ENCODE measurements around the gene RABGGTA. TPM values are rescaled to one million over a fixed set of nuclear protein-coding genes. Genes with fewer than 3 reads are reported as not detected.
"Not testable (repeated sequence)": the region's sequence is repeated elsewhere in the genome, so short reads cannot be mapped to it uniquely, and the experiment has no call there.

RABGGTA gene
- total RNA-seq, 1 experiment from 2014 or later: 18.9 TPM

DNA sequence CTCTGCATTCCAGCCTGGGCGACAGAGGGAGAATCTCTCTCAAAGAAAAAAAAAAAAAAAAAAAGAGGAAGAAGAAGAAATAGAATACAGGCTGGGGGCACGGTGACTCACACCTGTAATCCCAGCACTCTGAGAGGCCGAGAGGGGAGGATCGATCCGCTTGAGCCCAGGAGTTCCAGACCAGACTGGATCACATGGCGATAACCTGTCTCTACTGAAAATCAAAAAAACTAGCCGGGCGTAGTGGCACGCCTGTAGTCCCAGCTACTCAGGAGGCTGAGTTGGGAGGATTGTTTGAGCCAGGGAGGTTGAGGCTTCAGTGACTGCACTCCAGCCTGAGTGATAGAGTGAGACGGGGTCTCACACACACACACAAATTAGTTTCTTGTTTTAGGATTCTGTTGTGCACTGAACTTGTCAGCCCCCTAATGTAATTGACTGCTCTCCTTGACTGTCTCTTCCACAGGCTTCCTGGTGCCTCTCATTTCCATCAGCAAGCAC, 28.0 kb downstream of the RABGGTA start:
- no peak for DNase-seq (ENCODE audit: low spot score)

DNA sequence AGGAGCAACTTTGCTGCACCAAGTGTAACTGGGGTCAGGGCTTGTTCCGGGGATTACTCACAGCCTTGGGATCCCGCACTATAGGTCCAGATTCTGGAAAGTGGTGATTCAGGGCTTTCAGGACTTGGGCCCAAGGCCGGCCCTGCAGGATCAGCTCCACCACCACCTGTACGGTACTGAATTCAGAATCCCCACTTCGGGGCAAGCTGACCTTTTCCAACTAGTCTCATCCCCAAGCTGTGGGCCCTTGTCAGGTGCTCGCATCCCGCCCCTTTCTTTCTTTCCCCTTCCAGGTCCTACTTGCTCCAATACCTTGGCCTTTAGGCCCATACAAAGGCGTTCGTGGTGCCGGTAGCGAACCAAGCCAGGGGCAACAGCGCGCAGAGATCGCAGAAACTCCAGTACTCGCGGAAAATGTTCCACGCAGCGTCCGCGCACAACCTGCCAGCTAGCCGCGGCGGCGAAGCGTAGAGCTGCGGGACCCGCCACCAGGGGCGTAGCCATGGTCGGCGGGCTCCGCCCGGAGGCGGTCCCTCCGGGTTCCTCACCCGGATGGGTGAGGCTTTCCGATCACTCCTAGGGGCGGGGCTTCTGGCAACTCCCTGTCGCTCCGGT, 29.5 kb downstream of the RABGGTA start:
- peak; percentile 78 for DNase-seq (ENCODE audit: low spot score)

DNA sequence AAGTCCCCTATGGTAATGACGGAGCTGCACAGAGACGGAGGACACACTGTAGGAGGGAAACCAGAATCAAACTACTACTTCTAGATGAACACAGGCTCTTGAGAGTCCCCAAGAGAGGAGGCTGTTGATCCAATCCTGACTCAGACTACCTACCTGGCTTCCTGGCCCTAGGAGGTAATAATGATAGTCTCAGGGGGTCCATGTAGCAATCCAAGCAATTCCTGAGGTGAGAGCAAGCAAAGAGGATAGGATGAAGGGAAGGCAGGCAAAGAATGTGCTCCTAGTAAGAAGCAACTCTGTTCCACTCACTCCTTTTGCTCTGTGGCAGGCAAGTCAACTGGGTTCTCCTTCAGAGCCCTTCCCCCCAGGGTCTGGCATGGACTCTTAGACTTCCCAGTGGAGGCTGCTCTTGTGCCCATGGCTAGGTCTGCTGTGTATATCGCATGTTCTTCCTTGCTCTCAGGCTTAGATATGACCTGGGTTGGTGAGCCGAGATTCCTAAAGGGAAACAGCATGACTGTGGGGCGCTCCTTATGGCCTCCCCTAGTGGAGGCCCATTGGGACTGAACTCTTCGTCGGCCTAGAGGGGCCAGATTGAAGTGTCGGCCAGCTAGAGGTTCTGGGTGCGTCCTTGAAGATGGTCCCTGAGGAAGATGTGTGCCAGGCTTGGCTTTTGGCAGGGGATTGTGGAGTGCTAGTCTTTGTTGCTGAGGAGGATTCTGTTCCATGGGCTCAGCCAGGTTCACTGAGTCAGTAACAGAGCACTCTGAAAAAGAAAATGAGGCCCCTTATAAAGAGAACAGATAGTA, 31.1 kb downstream of the RABGGTA start:
- DNase-seq (ENCODE audit: low spot score): no peak

DNA sequence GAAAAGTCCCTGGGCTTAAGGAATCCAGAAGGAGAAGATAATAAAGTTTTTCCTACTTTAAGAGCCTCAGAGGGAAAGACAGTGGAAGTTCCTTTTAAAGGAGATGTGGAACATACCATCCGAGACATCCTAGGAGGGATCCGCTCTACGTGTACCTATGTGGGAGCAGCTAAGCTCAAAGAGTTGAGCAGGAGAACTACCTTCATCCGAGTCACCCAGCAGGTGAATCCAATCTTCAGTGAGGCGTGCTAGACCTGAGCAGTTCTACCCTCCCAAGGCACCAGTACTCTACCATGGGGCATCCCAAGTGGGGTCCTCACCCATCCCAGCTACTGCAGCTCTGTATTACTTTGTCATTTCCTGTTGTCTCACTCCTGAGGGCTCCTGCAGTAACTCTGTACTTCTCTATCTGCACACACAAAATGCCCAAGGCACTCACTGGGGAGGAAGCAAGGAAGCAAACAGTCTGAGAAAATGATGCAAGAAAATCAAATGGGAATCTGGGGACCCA, 32.8 kb downstream of the RABGGTA start:
- no peak for DNase-seq (ENCODE audit: low spot score)

DNA sequence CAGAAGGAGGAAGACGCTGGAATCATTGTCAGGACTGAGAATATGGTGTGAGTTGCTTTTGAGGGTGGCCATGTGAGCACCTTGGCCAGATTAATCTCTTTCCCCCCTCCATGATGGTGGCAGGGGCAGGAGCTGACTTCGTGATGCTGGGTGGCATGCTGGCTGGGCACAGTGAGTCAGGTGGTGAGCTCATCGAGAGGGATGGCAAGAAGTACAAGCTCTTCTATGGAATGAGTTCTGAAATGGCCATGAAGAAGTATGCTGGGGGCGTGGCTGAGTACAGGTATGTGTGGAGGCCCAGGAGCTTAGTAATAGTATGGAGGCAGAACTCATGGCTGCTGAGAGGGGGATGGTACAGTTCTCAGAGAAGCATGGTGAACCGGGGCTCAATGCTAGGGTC, 33.3 kb downstream of the RABGGTA start:
- no peak for DNase-seq (ENCODE audit: low spot score)

DNA sequence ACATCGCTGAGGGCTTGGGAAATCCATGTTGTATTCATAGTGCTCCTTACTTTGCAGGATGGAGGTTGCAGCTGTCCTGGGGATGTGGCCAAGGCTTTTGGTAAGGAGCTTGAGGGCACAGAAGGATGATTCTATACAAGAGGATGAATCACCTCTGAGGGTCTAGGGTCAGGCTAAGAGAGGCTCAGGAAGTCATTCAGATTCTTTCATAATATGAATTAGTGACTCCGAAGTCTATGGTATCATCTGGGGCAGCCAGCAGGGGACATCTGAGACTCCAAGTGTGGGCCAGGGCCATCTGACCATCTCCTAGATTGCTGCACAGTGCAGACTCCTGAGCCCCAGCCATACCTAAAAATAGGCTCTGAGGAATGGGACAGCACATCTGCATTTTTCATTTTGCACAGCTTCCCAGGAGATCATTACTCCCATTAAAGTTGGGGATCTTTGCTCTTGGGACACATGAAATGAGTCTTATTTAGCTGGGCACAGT, 33.9 kb downstream of the RABGGTA start:
- no peak for DNase-seq (ENCODE audit: low spot score)

DNA sequence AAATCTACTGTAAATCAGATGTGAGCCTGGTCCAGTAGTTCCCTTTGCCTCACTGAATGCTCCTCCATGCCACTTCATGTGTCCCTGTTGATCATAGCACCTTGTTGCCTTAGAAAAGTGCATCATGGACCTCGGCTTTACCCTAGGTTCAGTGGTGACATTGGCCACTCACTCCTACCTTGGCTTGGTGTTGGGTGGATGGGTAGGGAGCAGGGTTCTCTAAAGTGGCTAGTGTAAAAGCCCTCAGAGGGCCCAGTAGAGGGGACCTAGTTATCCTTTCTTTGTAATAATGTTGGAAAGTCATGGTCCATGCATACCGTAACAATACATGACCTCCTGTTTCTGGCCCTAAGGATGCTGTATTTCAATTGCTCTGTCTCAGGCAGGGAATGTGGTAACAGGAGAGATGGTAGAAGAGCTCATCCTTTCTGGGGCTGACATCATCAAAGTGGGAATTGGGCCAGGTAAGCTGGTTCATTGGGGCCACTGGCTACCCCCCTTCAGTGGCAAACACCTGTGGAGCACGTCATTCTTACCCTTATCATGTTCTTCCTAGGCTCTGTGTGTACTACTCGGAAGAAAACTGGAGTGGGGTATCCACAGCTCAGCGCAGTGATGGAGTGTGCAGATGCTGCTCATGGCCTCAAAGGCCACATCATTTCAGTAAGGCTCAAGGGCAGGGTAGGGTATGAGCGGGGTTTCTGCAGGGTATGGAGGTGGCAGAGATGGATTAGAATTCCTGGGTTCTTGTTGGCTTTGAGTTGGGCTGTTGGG, 34.5 kb downstream of the RABGGTA start:
- no peak for DNase-seq (ENCODE audit: low spot score)

DNA sequence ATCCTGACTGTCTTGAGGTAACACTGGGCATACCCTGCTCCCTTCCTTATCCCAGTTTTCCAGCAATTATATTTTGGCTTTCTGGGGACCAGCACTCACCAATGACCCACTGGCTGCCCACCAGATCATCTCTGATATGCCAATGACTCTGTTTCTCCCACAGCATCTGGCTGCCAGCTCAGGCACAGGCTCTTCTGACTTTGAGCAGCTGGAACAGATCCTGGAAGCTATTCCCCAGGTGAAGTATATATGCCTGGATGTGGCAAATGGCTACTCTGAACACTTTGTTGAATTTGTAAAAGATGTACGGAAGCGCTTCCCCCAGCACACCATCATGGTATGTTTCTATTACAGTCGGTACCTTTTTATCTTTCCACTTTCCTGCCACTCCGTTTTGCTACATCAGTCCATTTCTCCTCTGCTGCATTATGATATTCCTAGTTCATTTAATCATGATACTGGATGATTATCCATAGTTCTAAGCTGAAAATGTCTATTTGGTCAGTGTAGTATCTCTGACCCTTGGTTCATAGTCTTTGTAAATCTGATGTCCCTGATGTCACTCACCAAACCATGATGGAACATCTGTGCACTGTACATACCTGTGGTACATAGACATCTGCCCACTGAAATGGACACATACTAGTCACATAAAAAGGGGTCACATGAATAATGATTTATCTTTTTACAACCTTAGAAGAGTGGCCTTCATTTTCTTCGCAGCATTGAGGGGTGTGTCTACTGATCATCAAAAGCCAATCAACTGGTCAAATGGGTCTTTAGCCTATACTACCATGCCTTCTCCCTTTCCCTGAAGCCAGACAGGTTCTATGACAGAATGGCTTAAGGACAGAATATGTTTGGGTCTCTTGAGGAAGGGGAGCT, 35.4 kb downstream of the RABGGTA start:
- DNase-seq (ENCODE audit: low spot score): no peak

DNA sequence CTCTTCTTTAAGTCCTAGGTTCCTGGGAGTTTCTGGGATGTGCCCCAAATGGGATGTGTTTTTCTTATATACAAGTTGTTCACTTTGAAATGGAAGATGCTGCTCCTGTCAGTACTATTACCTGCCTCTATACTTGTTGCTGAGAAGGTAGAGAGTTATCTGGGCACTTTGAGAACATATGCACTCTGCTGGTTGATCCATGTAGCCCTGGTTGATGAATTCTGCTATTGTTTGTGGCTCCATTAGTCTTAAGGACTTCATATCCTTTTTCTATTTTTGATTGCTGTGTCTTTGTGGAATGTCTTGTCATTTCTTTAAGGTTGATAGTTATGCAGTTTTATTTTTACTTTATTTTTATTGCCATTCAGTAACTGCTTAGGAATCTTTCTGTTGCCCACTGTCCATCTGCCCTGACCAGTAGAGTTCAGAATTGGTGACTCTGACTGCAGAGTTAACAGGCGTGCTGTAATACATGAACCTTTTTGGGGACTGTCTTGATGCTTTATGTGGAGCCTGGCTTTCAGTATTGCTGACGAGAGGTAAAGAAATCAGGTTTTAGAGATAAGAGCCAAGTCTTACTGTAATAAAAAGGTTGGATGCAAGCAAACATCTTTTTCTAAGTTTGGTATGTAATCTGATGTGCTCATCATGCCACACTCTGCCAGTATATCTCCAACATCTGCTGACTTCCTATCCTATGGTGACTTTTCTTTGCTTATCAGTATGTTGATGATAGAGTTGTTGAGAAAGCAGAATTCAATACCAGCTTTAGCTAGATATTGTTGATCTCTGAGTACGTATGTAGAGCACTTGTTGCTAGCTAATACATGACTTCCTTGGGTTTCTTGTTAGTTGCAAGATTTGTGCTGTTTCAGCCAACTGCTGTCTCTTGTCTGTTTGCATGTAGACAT, 37.0 kb downstream of the RABGGTA start:
- DNase-seq (ENCODE audit: low spot score): no peak

DNA sequence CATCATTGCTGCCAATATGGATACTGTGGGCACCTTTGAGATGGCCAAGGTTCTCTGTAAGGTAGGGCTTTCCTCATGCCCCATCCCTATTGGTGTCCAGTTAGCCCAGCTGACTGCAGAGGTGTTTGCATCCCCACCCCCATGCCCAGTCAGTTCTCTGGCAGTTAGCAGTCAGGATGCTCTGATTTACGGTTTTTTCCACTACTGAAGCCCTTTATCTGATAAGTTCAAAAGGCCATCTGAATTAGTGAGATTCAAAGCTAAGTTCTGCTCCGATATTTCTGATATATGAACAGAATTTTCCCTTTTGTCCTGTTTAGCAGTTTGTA, 37.9 kb downstream of the RABGGTA start:
- no peak for DNase-seq (ENCODE audit: low spot score)

DNA sequence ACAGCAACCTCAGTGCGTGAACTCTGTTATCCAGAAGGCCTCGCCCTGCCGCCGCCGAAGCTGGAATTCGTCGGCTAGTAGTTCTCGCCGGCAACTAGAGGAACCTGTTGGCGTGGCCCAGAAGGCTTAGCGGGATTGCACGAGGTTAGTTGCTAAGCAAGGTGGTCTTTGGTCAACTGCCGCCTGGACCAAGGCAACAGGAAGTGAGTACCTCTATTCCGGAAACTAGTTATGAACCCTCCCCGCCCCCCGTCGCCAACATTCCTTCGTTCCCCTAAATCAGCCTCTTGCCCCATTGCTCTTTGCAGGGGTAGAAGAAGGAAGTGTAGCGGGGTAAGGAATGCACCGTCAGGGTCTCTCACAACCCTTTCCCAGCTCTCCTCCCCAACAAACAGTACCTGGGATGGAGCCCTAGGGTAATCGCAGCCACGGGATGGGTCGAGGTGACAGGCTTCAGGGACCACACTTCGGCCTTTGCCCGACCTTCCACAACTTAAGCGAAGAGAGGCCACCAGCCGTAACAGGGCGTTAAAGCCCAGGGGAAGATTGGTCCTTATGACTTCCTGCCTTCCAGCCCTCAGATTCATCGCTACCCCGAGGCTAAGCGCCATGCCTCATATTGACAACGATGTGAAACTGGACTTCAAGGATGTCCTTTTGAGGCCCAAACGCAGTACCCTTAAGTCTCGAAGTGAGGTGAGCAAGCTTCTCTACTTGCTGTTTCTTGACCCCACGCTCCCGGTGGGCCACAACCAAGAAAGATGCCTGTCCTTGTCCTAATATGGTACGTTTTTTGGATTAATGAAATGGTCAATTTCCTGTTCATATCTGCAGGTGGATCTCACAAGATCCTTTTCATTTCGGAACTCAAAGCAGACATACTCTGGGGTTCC, 38.5 kb downstream of the RABGGTA start, which contains the start of gene GMPR2:
GMPR2 (plus strand) TSS at position 285 of the 893 bp plus-strand sequence; CDS start at position 610, 325 bp downstream.
- no peak for DNase-seq (ENCODE audit: low spot score)

DNA sequence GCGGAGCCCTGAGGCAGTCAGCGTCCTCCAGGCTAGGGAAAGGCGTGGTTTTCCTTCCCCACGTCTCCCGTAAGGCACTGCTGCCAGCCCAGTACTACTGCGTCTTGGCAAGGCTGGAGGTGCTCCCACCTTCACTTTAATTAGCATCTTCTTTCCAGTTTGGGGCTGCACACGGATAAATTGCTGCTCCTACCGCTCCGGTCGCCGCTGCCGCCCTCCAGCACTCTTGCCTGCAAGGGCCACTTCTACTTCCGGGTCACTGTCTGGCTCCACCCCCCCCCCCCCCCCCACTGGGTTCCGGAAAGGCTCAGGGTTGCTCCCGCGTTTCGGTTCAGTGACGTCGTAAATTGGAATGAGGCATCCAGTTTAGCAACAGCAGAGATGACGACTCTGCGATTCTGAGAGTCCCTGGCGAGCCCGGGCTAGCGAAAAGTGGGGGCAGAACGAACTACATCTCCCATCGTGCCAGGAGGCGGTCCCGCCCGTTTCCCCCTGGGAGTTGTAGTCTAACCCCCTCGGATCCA, 39.2 kb downstream of the RABGGTA start, which contains the start of gene NEDD8:
NEDD8 (minus strand) TSS at position 247 of the 524 bp plus-strand sequence; CDS start at position 147, 100 bp downstream.
- DNase-seq (ENCODE audit: low spot score): peak; percentile 92

DNA sequence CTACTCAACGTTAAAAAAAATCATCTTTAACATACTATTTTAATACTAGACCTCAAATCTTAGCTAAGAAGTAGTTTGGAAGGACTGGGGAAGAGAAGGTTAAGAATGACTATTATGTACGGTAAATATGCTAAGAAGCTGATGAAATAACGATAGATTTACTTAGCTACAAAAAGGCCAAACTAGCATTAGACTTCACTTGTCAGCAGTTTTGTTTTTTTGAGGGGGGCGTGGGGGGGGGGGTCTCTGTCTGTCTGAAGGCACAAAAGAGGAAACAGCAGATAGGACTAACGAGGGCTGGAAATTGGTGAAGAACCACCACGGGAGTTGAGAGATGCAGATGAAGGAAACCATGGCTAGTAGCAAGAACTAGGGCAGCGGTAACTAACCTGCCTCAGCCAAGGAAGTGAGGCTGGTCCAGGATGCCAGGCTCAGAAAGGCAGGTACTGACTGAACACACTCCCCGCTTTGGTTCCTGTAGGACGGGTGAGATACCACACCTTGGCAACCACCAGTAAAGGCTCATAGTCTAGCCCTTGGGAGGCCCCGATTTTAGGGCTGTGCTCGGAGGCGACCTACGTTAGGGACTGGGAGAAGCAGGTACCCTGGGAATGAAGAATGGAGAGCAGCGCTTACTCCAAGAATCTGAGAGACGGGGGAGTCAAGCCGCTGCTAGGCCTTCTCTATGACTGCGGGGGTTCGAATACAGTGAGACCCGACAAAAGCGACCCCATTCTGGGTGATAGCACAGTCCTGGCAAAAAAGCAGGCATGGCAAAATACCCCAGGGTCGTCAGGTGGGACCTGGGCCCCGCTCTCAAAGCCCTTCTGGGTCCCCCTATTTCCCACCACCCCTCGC, 39.9 kb downstream of the RABGGTA start:
- DNase-seq (ENCODE audit: low spot score): no peak

DNA sequence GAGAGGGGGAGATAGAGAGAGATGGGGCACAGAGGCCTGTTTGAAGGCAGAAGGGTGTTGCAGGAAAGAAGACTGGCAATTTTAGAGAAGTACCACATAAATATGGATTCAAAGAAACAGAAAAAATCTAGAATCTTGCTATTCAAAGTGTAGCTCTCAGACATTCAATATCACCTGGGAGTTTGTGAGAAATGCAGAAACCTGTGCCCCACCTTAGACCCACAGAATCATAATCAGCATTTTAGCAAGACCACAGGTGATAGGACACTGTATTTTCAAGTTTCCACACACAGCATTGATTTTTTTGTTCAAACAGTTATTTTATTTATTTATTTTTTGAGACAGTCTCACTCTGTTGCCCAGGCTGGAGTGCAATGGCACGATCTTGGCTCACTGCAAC, 42.5 kb downstream of the RABGGTA start:
- DNase-seq (ENCODE audit: low spot score): no peak

DNA sequence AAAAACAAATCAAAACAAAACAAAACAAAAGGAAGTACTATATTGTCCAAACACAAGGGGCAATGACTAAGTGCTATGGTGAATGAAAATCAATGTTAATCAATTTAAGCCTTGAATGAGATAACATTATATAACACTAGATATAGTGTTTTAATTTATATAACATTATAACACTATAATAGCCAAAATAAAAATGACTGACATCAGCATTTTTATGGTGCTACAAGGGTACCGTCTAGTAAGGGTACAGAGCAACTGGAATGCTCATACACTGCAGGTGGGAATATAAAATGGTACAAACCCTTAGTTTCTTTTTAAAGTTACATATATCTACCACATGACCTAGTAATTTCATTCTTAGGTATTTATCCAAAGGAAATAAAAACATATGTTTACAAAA, 44.9 kb downstream of the RABGGTA start:
- DNase-seq (ENCODE audit: low spot score): no peak

DNA sequence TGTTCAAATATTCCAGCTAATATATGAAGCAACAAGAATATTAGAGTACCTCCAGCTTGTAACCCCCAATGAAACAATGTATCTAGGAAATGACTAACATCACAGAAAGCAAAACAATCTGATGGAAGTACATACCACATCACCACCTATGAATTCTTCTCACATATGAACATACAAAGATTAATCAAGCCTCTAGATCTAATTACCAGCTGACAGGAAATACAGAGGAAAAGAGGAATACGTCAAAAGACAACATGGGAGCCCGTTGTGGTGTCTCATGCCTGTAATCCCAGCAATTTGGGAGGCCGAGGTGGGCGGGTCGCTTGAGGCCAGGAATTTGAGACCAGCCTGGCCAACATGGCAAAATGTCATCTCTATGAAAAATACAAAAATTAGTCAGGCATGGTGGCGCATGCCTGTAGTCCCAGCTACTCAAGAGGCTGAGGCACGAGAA, 46.8 kb downstream of the RABGGTA start:
- no peak for DNase-seq (ENCODE audit: low spot score)

DNA sequence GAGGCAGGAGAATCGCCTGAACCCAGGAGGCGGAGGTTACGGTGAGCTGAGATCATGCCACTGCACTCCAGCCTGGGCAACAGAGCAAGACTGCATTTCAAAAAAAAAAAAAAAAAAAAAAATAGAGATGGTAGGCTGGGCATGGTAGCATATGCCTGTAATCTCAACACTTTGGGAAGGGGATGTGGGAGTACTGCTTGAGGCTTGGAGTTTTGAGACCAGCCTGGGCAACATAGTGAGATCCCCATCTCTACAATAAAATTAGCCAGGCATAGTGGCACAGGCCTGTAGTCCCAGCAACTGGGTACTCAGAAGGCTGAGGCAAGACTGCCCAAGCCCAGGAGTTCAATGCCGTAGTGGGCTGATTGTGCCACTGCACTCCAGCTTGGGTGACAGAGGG, 48.4 kb downstream of the RABGGTA start:
- DNase-seq (ENCODE audit: low spot score): not testable (repeated sequence)

All from H4 (cell line).